GM12872 (cell line): Measurements from ENCODE around the gene CENPX.

Source experiments
- CTCF ChIP-seq: IDR thresholded peaks from 3 replicates; pipeline ENCODE4 v1.5.1; 2011; ENCODE audit warnings: low read depth, mild to moderate bottlenecking, low read length, moderate library complexity; ENCODE audit not compliant: insufficient read depth

The CENPX gene

GRCh38 chr17:82034371-82035011, 11.8 kb upstream of the CENPX start:
- no peak for TF ChIP-seq CTCF

GRCh38 chr17:82033359-82034085, 10.8 kb upstream of the CENPX start:
- no peak for TF ChIP-seq CTCF

GRCh38 chr17:82031885-82032627, 9.4 kb upstream of the CENPX start:
- TF ChIP-seq CTCF: no peak

GRCh38 chr17:82031303-82031884, 8.7 kb upstream of the CENPX start, which contains the start of gene RAC3:
TSS of gene RAC3 (plus strand) at chr17:82031678. CDS start at chr17:82031762, 84 bp downstream.
- no peak for TF ChIP-seq CTCF

- peak; percentile 83 for TF ChIP-seq CTCF
Measured at GRCh38 chr17:82030470-82031302, 8.0 kb upstream of the CENPX start.

- TF ChIP-seq CTCF: no peak
Measured at GRCh38 chr17:82029990-82030469, 7.4 kb upstream of the CENPX start.
